Trophoblast cell (in vitro differentiated cells and primary cell): Measurements from ENCODE around the gene SARS1. TPM values are rescaled to one million over a fixed set of nuclear protein-coding genes. Genes with fewer than 3 reads are reported as not detected.

ENCODE experiments used
- DNase-seq, 2 donors: peaks; one replicate each; pipeline ENCODE4 v3.0.0-alpha.2; 2016
- H2AFZ ChIP-seq: 2 replicates; pipeline ENCODE4 v1.6.1; 2013; ENCODE audit warnings: low read length, moderate library complexity, mild to moderate bottlenecking; ENCODE audit not compliant: insufficient read depth, poor library complexity
- H2AK5ac ChIP-seq: 2 replicates; pipeline ENCODE4 v1.6.1; 2013; ENCODE audit warnings: mild to moderate bottlenecking, low read length
- H2BK120ac ChIP-seq: 2 replicates; pipeline ENCODE4 v1.6.1; 2013; ENCODE audit warnings: low read length, mild to moderate bottlenecking, moderate library complexity; ENCODE audit not compliant: insufficient read depth, poor library complexity
- H2BK12ac ChIP-seq: 2 replicates; pipeline ENCODE4 v1.6.1; 2013; ENCODE audit warnings: mild to moderate bottlenecking, low read length, moderate library complexity
- H2BK5ac ChIP-seq: 2 replicates; pipeline ENCODE4 v1.6.1; 2013; ENCODE audit warnings: low read length, low read depth, moderate library complexity, mild to moderate bottlenecking; ENCODE audit not compliant: poor library complexity
- H3K14ac ChIP-seq: 2 replicates; pipeline ENCODE4 v1.6.1; 2013; ENCODE audit warnings: mild to moderate bottlenecking, low read length
- H3K18ac ChIP-seq: 2 replicates; pipeline ENCODE4 v1.6.1; 2013; ENCODE audit warnings: mild to moderate bottlenecking, low read length
- H3K23ac ChIP-seq: 2 replicates; pipeline ENCODE4 v1.6.1; 2013; ENCODE audit warnings: low read length
- H3K27ac ChIP-seq: 2 replicates; pipeline ENCODE4 v1.5.1; 2013; ENCODE audit warnings: low read depth, mild to moderate bottlenecking, inconsistent platforms, low read length, moderate library complexity
- H3K27me3 ChIP-seq: 2 replicates; pipeline ENCODE4 v1.6.1; 2013; ENCODE audit warnings: inconsistent platforms, mild to moderate bottlenecking, low read length, moderate library complexity; ENCODE audit not compliant: insufficient read depth
- H3K36me3 ChIP-seq, 2 experiments: 1 replicate in 1 of 2; 2 replicates in 1 of 2; pipeline ENCODE4 v1.6.1; 2013; ENCODE audit warnings: low read length in 2 of 2, mild to moderate bottlenecking in 2 of 2, moderate library complexity in 1 of 2; ENCODE audit not compliant: insufficient read depth in 2 of 2, control insufficient read depth in 1 of 2
- H3K4ac ChIP-seq: 2 replicates; pipeline ENCODE4 v1.6.1; 2013; ENCODE audit warnings: low read depth, mild to moderate bottlenecking, low read length, moderate library complexity
- H3K4me1 ChIP-seq, 2 experiments: 1 replicate in 1 of 2; 2 replicates in 1 of 2; pipeline ENCODE4 v1.6.1; 2013; ENCODE audit warnings: low read length in 2 of 2, mild to moderate bottlenecking in 2 of 2, moderate library complexity in 1 of 2; ENCODE audit not compliant: insufficient read depth in 2 of 2, control insufficient read depth in 1 of 2
- H3K4me2 ChIP-seq: 2 replicates; pipeline ENCODE4 v1.6.1; 2013; ENCODE audit warnings: inconsistent platforms, mild to moderate bottlenecking, low read length, moderate library complexity
- H3K4me3 ChIP-seq: 2 replicates; pipeline ENCODE4 v1.5.1; 2013; ENCODE audit warnings: mild to moderate bottlenecking, low read depth, low read length, inconsistent platforms
- H3K79me1 ChIP-seq: one replicate; pipeline ENCODE4 v1.6.1; 2013; ENCODE audit warnings: low read length
- H3K79me2 ChIP-seq: 2 replicates; pipeline ENCODE4 v1.6.1; 2013; ENCODE audit warnings: low read length, mild to moderate bottlenecking; ENCODE audit not compliant: control insufficient read depth, insufficient read depth, poor library complexity
- H3K9ac ChIP-seq: 2 replicates; pipeline ENCODE4 v1.6.1; 2013; ENCODE audit warnings: mild to moderate bottlenecking, low read length
- H3K9me3 ChIP-seq: 2 replicates; pipeline ENCODE4 v1.6.1; 2013; ENCODE audit warnings: low read depth, mild to moderate bottlenecking, control low read depth, inconsistent platforms, low read length; ENCODE audit not compliant: insufficient read depth
- H4K12ac ChIP-seq: 2 replicates; pipeline ENCODE4 v1.6.1; 2013; ENCODE audit warnings: low read depth, mild to moderate bottlenecking, low read length, moderate library complexity
- H4K8ac ChIP-seq: 2 replicates; pipeline ENCODE4 v1.6.1; 2013; ENCODE audit warnings: low read depth, mild to moderate bottlenecking, low read length, moderate library complexity
- H4K91ac ChIP-seq: one replicate; pipeline ENCODE4 v1.6.1; 2013; ENCODE audit warnings: low read depth, mild to moderate bottlenecking, low read length, moderate library complexity
- WGBS: extraction: QIAGEN DNeasy Blood & Tissue Kit; methylation state at CpG from one replicate; pipeline ENCODE4 v1.1.7; 2013; ENCODE audit warnings: missing lambda C conversion rate; ENCODE audit not compliant: insufficient read length, insufficient coverage; ENCODE audit errors: extremely low coverage; 5-methylcytosine and 5-hydroxymethylcytosine counted together
- polyA plus RNA-seq: library from polyadenylated mRNA; stranded (reverse); fragments of 200-250 nt; gene quantifications from 2 replicates; pipeline ENCODE4 v1.2.3, GENCODE V29; 2013

The SARS1 gene
- polyA plus RNA-seq, result 192 and 196 TPM in 2 replicates

- H3K27ac ChIP-seq, result peak within 1 kb of the TSS; percentile 47
- H2BK120ac ChIP-seq, result peak within 1 kb of the TSS; percentile 26
- peak; percentile 81 to 95 for DNase-seq
- H3K23ac ChIP-seq, result no peak within 1 kb of the TSS
- H3K79me2 ChIP-seq, result peaks cover 10% of the 10 kb centered on the region
- peak within 1 kb of the TSS; percentile 81 for H3K4ac ChIP-seq
- H3K18ac ChIP-seq, result peak within 1 kb of the TSS; percentile 53
- peak within 1 kb of the TSS; percentile 71 for H3K9ac ChIP-seq
- H3K14ac ChIP-seq, result peak within 1 kb of the TSS; percentile 76
- H3K9me3 ChIP-seq, result no peaks in the 10 kb centered on the region
- no peak within 1 kb of the TSS for H2BK12ac ChIP-seq
- WGBS, result no CpG with 5 or more reads among the region's 64 CpGs
- peak within 1 kb of the TSS; percentile 53 for H2BK5ac ChIP-seq
- H2AK5ac ChIP-seq, result peak within 1 kb of the TSS; percentile 25
- H3K36me3 ChIP-seq, result peaks cover 0 to 3% of the 10 kb centered on the region in 2 experiments
- peak within 1 kb of the TSS; percentile 97 for H4K8ac ChIP-seq
- no peaks in the 10 kb centered on the region for H3K27me3 ChIP-seq
- peak within 1 kb of the TSS; percentile 62 for H2AFZ ChIP-seq
- peak within 1 kb of the TSS; percentile 85 for H4K91ac ChIP-seq
- peak within 1 kb of the TSS; percentile 61 for H4K12ac ChIP-seq
- H3K4me3 ChIP-seq, result peak within 1 kb of the TSS; percentile 90
- H3K79me1 ChIP-seq, result peaks cover 12% of the 10 kb centered on the region
- peaks cover 0 to 7% of the 10 kb centered on the region in 2 experiments for H3K4me1 ChIP-seq
- H3K4me2 ChIP-seq, result peak within 1 kb of the TSS; percentile 79
These were observed at the start of gene SARS1 for GRCh38 chr1:109213824-109214693. TSS of gene SARS1 (plus strand) at chr1:109213918. CDS start at chr1:109213993, 75 bp downstream.

GRCh38 chr1:109164538-109164937 lies 49.2 kb upstream of the SARS1 start:
- H3K4ac ChIP-seq, result no peak overlapping the region
- H2BK120ac ChIP-seq, result no peak overlapping the region
- H3K14ac ChIP-seq, result no peak overlapping the region
- H2AFZ ChIP-seq, result no peak overlapping the region
- H2BK12ac ChIP-seq, result peak overlapping the region; percentile 10
- no peaks in the 10 kb centered on the region for H3K36me3 ChIP-seq
- H3K4me3 ChIP-seq, result no peak overlapping the region
- H2AK5ac ChIP-seq, result no peak overlapping the region
- no peaks in the 10 kb centered on the region for H3K27me3 ChIP-seq
- no peak overlapping the region for H3K23ac ChIP-seq
- no peak overlapping the region for H4K8ac ChIP-seq
- no peak overlapping the region for H4K12ac ChIP-seq
- no peak overlapping the region for H3K4me2 ChIP-seq
- no peak overlapping the region for H3K18ac ChIP-seq
- H3K79me1 ChIP-seq, result peaks cover 7% of the 10 kb centered on the region
- H3K27ac ChIP-seq, result no peak overlapping the region
- no peaks in the 10 kb centered on the region for H3K79me2 ChIP-seq
- peak overlapping the region; percentile 21 for H4K91ac ChIP-seq
- no peak overlapping the region for H2BK5ac ChIP-seq
- no CpG with 5 or more reads among the region's 8 CpGs for WGBS
- peaks cover 14 to 20% of the 10 kb centered on the region in 2 experiments for H3K4me1 ChIP-seq
- H3K9ac ChIP-seq, result no peak overlapping the region
- no peaks in the 10 kb centered on the region for H3K9me3 ChIP-seq
- no peak for DNase-seq

GRCh38 chr1:109167001-109167506 lies 46.7 kb upstream of the SARS1 start:
- WGBS, result no CpG with 5 or more reads among the region's 7 CpGs
- Histone ChIP-seq H2BK5ac (no peak overlapping the region), H3K4me2 (no peak overlapping the region), H3K27ac (no peak overlapping the region), H3K18ac (no peak overlapping the region), H3K9ac (no peak overlapping the region), H3K4ac (no peak overlapping the region), H3K23ac (no peak overlapping the region), H4K8ac (no peak overlapping the region), H2BK12ac (no peak overlapping the region), H4K12ac (no peak overlapping the region), H3K27me3 (no peaks in the 10 kb centered on the region), H3K36me3 (no peaks in the 10 kb centered on the region), H2BK120ac (no peak overlapping the region), H3K79me2 (no peaks in the 10 kb centered on the region), H3K4me3 (no peak overlapping the region), H3K4me1 (peaks cover 10 to 15% of the 10 kb centered on the region in 2 experiments), H2AFZ (no peak overlapping the region), H3K14ac (no peak overlapping the region), H3K9me3 (no peaks in the 10 kb centered on the region), H4K91ac (no peak overlapping the region), H2AK5ac (no peak overlapping the region), H3K79me1 (peaks cover 4% of the 10 kb centered on the region)
- no peak for DNase-seq

- Histone ChIP-seq H3K14ac (no peak overlapping the region), H3K9ac (no peak overlapping the region), H3K9me3 (no peaks in the 10 kb centered on the region), H3K79me1 (peaks cover 3% of the 10 kb centered on the region), H3K23ac (no peak overlapping the region), H4K91ac (no peak overlapping the region), H3K4me3 (no peak overlapping the region), H3K18ac (no peak overlapping the region), H2BK120ac (no peak overlapping the region), H2AFZ (no peak overlapping the region), H3K27me3 (no peaks in the 10 kb centered on the region), H3K4ac (no peak overlapping the region), H3K27ac (no peak overlapping the region), H2BK5ac (no peak overlapping the region), H2BK12ac (no peak overlapping the region), H3K4me2 (no peak overlapping the region), H3K79me2 (no peaks in the 10 kb centered on the region), H4K8ac (no peak overlapping the region), H3K36me3 (no peaks in the 10 kb centered on the region), H2AK5ac (no peak overlapping the region), H3K4me1 (peaks cover 3 to 5% of the 10 kb centered on the region in 2 experiments), H4K12ac (no peak overlapping the region)
- no CpG with 5 or more reads among the region's 7 CpGs for WGBS
- no peak for DNase-seq
These were observed 43.5 kb upstream of the SARS1 start for GRCh38 chr1:109170035-109170764.
